ENCODE data around the gene VTCN1. TPM values are rescaled to one million over a fixed set of nuclear protein-coding genes. Genes with fewer than 3 reads are reported as not detected.
A peak's percentile ranks its signal among the peaks of the same experiment; 100 is the strongest.
"Not testable (repeated sequence)": the region's sequence is repeated elsewhere in the genome, so short reads cannot be mapped to it uniquely, and the experiment has no call there.

Gene VTCN1
- polyA plus RNA-seq, 4 donors, result 0.03 to 0.27 (median 0.10) TPM; not detected in 1

DNA sequence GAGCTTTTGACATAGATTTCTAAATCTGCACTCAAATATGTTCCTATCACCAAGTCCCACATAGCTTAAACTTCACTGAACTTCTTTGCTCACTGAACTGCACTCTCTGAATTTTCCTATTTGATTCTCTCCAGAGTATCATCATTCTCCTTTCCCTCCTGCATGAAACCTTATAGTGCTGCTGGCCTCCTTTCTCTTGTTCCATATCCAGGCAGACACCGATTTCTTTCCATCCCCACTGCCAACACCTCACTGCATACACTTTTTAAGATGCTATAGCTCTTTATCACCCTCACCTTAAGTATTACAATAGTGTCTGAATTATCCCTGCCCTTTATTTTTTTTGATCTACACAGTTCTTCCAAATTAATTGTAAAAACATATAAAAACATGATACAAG is 86.1 kb downstream of the VTCN1 start:
- WGBS, 3 donors, result 90 to 93% (median 91%) methylated on average over 1 of the region's 1 CpG

DNA sequence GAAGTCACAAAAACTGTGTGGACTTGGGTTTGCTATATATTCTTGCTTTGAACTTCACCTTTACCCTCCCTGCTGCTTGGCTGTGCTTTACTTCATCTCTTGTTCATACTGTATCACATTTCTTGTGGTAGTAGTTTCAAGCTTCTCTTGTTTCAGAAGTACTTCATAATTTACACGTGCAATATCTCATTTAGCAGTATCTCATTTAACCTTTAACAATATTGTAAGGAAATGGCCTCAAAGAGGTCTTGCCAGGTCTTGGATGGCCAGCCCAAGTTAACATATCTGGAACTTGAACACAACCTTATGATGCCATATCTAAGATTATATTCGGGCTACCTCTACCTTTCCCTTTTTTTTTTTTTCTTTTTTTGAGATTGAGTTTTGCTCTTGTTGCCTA is 87.5 kb downstream of the VTCN1 start:
- Histone ChIP-seq H3K27me3 (ENCODE audit: control insufficient read depth in 3 of 3, insufficient read depth in 3 of 3, low read length in 3 of 3) (peaks cover 0 to 6% (median 2%) of the 10 kb centered on the region in 3 donors), H3K9me3 (ENCODE audit: control insufficient read depth in 2 of 2, insufficient read depth in 1 of 2, low read depth in 1 of 2, low read length in 1 of 2) (no peaks in the 10 kb centered on the region), H3K4me1 (ENCODE audit: control insufficient read depth in 3 of 3, insufficient read depth in 2 of 3, low read depth in 1 of 3, low read length in 2 of 3) (peaks cover 3 to 10% (median 3%) of the 10 kb centered on the region in 3 donors), H3K27ac (ENCODE audit: low read depth in 1 of 3, low read length in 2 of 3) (no peak overlapping the region), H3K36me3 (ENCODE audit: control insufficient read depth in 3 of 3, insufficient read depth in 2 of 3, low read depth in 1 of 3, low read length in 3 of 3) (peaks cover 0 to 2% (median 0%) of the 10 kb centered on the region in 3 donors), H3K4me3 (ENCODE audit: low read depth in 1 of 3, low read length in 3 of 3) (no peak overlapping the region)
- FAIRE-seq (no peak), DNase-seq (no peak)
- WGBS, 3 donors, result 92 to 93% (median 93%) methylated on average over 2 of the region's 2 CpGs

More for the DNA sequence above, 86.1 kb downstream of the VTCN1 start:
- H3K4me1 ChIP-seq (ENCODE audit: control insufficient read depth in 3 of 3, insufficient read depth in 2 of 3, low read depth in 1 of 3, low read length in 2 of 3), result peaks cover 0 to 11% (median 3%) of the 10 kb centered on the region in 3 donors
- FAIRE-seq, result no peak
- H3K9me3 ChIP-seq (ENCODE audit: control insufficient read depth in 2 of 2, insufficient read depth in 1 of 2, low read depth in 1 of 2, low read length in 1 of 2), result no peaks in the 10 kb centered on the region
- peaks cover 0 to 6% (median 2%) of the 10 kb centered on the region in 3 donors for H3K27me3 ChIP-seq (ENCODE audit: control insufficient read depth in 3 of 3, insufficient read depth in 3 of 3, low read length in 3 of 3)
- DNase-seq, result no peak
- no peaks in the 10 kb centered on the region for H3K36me3 ChIP-seq (ENCODE audit: control insufficient read depth in 3 of 3, insufficient read depth in 2 of 3, low read depth in 1 of 3, low read length in 3 of 3)
- H3K27ac ChIP-seq (ENCODE audit: low read depth in 1 of 3, low read length in 2 of 3), result no peak overlapping the region
- H3K4me3 ChIP-seq (ENCODE audit: low read depth in 1 of 3, low read length in 3 of 3), result no peak overlapping the region

DNA sequence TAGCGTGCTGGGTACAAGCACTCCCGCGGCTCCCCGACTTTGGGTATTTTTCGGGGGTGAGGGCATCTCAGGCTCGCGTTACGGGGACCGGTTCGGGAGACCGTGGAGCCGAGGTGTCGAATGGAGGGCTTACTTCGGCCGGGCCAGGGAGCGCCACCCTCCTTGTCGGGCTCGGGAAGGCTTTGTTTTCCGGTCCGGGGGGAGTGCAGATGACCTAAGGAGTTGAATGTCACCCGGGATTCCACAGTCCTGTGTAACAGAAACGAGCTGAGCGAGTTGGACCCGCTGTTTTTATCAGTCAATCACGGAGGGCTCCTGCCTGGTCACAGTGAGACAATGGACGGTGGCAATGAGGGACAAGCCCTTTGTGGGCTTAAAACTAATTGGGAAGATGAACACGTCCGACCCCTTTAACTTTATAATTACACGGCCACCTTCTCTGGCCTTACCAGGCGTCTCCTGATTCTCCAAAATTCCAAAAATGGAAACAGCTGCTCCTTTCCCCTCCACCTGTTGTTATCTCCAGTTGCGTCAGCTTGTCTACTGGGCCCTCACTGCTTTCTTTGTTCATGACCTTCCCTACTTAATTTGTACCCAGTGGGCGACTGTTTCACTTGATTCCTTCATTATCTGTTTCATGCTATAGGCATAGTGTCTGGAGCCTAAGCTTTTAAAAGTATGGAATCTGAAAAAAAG is 88.2 kb downstream of the VTCN1 start:
- Histone ChIP-seq H3K27me3 (ENCODE audit: control insufficient read depth in 3 of 3, insufficient read depth in 3 of 3, low read length in 3 of 3) (peaks cover 0 to 6% (median 2%) of the 10 kb centered on the region in 3 donors), H3K4me1 (ENCODE audit: control insufficient read depth in 3 of 3, insufficient read depth in 2 of 3, low read depth in 1 of 3, low read length in 2 of 3) (peaks cover 4 to 18% (median 4%) of the 10 kb centered on the region in 3 donors), H3K4me3 (ENCODE audit: low read depth in 1 of 3, low read length in 3 of 3) (peak overlapping the region in 2 of 3 donors; percentile 64 to 73), H3K9me3 (ENCODE audit: control insufficient read depth in 2 of 2, insufficient read depth in 1 of 2, low read depth in 1 of 2, low read length in 1 of 2) (no peaks in the 10 kb centered on the region), H3K27ac (ENCODE audit: low read depth in 1 of 3, low read length in 2 of 3) (peak overlapping the region in 2 of 3 donors; percentile 78 to 94), H3K36me3 (ENCODE audit: control insufficient read depth in 3 of 3, insufficient read depth in 2 of 3, low read depth in 1 of 3, low read length in 3 of 3) (peaks cover 0 to 5% (median 0%) of the 10 kb centered on the region in 3 donors)
- 25 to 29% (median 28%) methylated on average over 32 of the region's 32 CpGs for WGBS, 3 donors
- no peak for DNase-seq
- FAIRE-seq, result no peak

DNA sequence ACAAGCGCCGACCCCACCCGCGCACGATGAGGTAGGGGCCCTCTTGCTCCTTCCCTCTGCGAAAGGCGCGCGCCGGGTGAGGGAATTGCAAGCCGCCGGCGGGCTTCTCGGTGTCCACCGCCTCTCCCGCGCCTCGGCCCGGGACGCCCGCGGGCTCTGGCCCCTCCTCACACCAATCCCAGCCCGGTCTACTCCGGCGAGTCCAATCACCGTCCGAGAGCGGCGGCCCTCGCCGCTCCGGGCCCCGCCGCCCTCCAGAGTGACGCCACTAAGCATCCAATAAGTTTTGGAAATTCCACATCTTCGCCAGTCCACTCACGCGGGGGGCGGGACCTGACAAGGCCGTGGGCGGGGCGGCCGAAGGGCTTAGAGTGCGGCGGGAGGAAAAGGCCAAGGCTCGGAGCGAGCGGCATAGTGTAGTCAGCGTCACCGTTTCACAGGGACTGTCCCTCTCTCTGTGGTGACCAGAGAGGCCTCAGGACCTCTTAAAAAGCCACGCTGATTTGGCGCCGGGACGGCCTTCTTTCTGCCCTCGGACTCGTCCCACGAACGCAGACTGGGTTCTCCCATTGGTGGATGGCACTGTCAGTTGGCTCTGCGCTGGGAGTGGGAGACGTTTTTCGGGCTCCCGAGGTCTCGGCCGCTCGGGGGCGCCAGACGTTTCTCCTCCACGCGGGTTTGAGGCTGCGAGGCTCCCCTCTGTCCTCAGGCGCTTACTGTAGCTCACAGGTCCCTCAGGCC is 89.0 kb downstream of the VTCN1 start, which contains the start of gene TRIM45:
Gene TRIM45, minus strand, starts transcription at position 161 of the 741 bp plus-strand sequence. CDS start 548 bp downstream, outside the sequence.
- peaks cover 0 to 5% (median 0%) of the 10 kb centered on the region in 3 donors for H3K36me3 ChIP-seq (ENCODE audit: control insufficient read depth in 3 of 3, insufficient read depth in 2 of 3, low read depth in 1 of 3, low read length in 3 of 3)
- H3K9me3 ChIP-seq (ENCODE audit: control insufficient read depth in 2 of 2, insufficient read depth in 1 of 2, low read depth in 1 of 2, low read length in 1 of 2), result no peaks in the 10 kb centered on the region
- FAIRE-seq (no peak), DNase-seq (peak; percentile 97 to 98)
- H3K27ac ChIP-seq (ENCODE audit: low read depth in 1 of 3, low read length in 2 of 3), result peak within 1 kb of the TSS; percentile 64 to 94 (median 78)
- peaks cover 0 to 6% (median 2%) of the 10 kb centered on the region in 3 donors for H3K27me3 ChIP-seq (ENCODE audit: control insufficient read depth in 3 of 3, insufficient read depth in 3 of 3, low read length in 3 of 3)
- WGBS, 3 donors, result 0 to 1% (median 0%) methylated on average over 56 to 71 of the region's 71 CpGs
- peaks cover 4 to 19% (median 5%) of the 10 kb centered on the region in 3 donors for H3K4me1 ChIP-seq (ENCODE audit: control insufficient read depth in 3 of 3, insufficient read depth in 2 of 3, low read depth in 1 of 3, low read length in 2 of 3)
- H3K4me3 ChIP-seq (ENCODE audit: low read depth in 1 of 3, low read length in 3 of 3), result peak within 1 kb of the TSS; percentile 58 to 73 (median 64)

DNA sequence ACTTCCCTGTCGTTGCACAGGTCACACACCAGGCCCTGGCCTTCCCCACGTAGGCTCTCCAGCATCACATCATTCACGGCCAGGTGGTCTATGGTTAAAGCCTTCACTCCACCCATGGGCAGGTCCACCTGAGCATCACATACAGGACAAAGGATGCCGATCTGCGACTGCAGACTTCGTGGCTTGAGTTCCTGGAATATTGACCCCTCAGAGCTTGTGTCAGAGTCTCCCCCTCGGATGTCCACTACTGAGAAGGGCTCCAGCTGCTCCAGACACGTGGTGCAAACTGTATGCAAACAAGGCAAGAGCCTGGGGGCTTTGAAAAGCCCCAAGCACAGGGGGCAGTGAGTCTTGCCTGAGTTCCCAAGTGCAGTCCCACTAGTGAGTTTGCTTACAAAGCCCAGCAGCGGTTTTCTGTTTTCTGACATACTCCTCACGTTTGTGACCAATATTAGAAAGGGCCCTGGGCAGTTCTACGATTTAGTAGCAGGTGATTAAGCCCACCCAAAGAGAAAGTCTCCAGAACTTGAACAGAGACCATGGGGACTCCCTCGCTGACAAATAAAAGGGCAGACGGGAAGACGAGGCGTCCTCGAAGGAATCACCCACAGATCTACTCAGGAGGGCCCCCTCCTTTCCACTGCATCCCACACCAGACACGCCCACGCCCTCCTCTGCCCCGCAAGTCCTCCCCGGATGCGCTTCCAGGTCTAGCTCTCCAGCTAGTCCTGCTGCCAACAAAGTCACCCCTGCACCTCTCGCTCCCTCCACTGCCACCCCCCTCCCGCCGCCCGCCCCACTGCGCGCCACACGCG is 89.7 kb downstream of the VTCN1 start:
- Histone ChIP-seq H3K4me3 (ENCODE audit: low read depth in 1 of 3, low read length in 3 of 3) (peak overlapping the region; percentile 58 to 73 (median 64)), H3K9me3 (ENCODE audit: control insufficient read depth in 2 of 2, insufficient read depth in 1 of 2, low read depth in 1 of 2, low read length in 1 of 2) (no peaks in the 10 kb centered on the region), H3K36me3 (ENCODE audit: control insufficient read depth in 3 of 3, insufficient read depth in 2 of 3, low read depth in 1 of 3, low read length in 3 of 3) (peaks cover 0 to 10% (median 0%) of the 10 kb centered on the region in 3 donors), H3K4me1 (ENCODE audit: control insufficient read depth in 3 of 3, insufficient read depth in 2 of 3, low read depth in 1 of 3, low read length in 2 of 3) (peaks cover 4 to 19% (median 5%) of the 10 kb centered on the region in 3 donors), H3K27me3 (ENCODE audit: control insufficient read depth in 3 of 3, insufficient read depth in 3 of 3, low read length in 3 of 3) (peaks cover 0 to 6% (median 2%) of the 10 kb centered on the region in 3 donors), H3K27ac (ENCODE audit: low read depth in 1 of 3, low read length in 2 of 3) (peak overlapping the region in 2 of 3 donors; percentile 54 to 78)
- DNase-seq (peak; percentile 5 to 29), FAIRE-seq (no peak)
- WGBS, 3 donors, result 6 to 14% (median 11%) methylated on average over 24 to 29 of the region's 29 CpGs

DNA sequence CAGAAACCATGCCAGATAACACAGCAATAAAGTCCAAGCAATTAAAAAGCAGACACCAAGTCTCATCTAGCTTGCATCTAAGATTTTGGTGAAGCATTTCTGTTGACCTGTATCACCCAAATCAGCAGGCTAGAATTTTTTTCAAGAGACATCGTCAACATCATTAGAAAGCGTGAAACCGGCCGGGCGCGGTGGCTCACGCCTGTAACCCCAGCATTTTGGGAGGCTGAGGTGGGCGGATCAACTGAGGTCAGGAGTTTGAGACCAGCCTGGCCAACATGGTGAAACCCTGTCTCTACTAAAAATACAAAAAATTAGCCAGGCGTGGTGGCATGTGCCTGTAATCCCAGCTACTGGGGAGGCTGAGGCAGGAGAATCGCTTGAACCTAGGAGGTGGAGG is 91.6 kb downstream of the VTCN1 start:
- not testable (repeated sequence) for H3K27ac ChIP-seq (ENCODE audit: low read depth in 1 of 3, low read length in 2 of 3); FAIRE-seq; H3K4me3 ChIP-seq (ENCODE audit: low read depth in 1 of 3, low read length in 3 of 3); DNase-seq; H3K9me3 ChIP-seq (ENCODE audit: control insufficient read depth in 2 of 2, insufficient read depth in 1 of 2, low read depth in 1 of 2, low read length in 1 of 2); H3K27me3 ChIP-seq (ENCODE audit: control insufficient read depth in 3 of 3, insufficient read depth in 3 of 3, low read length in 3 of 3)
- peaks cover 0 to 10% (median 0%) of the 10 kb centered on the region in 3 donors for H3K36me3 ChIP-seq (ENCODE audit: control insufficient read depth in 3 of 3, insufficient read depth in 2 of 3, low read depth in 1 of 3, low read length in 3 of 3)
- peaks cover 4 to 19% (median 5%) of the 10 kb centered on the region in 3 donors for H3K4me1 ChIP-seq (ENCODE audit: control insufficient read depth in 3 of 3, insufficient read depth in 2 of 3, low read depth in 1 of 3, low read length in 2 of 3)
- 95 to 97% (median 96%) methylated on average over 10 of the region's 10 CpGs for WGBS, 3 donors

DNA sequence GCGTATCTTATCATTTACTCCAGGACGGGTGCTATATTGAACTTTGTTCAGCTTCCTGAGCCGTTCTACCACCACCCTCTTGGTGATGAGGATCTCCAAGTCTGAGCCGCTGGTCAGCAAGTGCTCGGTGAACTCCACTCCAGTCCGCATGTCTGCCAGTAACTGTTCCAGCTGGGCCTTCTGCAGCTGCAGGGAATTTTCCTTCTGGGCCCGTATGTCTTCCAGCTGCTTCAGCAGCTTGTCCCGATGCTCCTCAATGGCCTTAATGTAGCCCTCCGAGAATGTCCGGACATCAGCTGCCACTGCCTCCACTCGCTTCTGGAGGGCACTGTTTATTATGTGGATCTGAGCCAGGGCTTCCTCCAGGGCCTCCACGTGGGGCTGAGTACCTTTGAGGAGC is 92.6 kb downstream of the VTCN1 start:
- H3K27ac ChIP-seq (ENCODE audit: low read depth in 1 of 3, low read length in 2 of 3), result peak overlapping the region in 1 of 3 donors; percentile 48
- peaks cover 0 to 6% (median 0%) of the 10 kb centered on the region in 3 donors for H3K27me3 ChIP-seq (ENCODE audit: control insufficient read depth in 3 of 3, insufficient read depth in 3 of 3, low read length in 3 of 3)
- H3K4me3 ChIP-seq (ENCODE audit: low read depth in 1 of 3, low read length in 3 of 3), result no peak overlapping the region
- FAIRE-seq, result no peak
- no peaks in the 10 kb centered on the region for H3K9me3 ChIP-seq (ENCODE audit: control insufficient read depth in 2 of 2, insufficient read depth in 1 of 2, low read depth in 1 of 2, low read length in 1 of 2)
- peaks cover 0 to 15% (median 0%) of the 10 kb centered on the region in 3 donors for H3K36me3 ChIP-seq (ENCODE audit: control insufficient read depth in 3 of 3, insufficient read depth in 2 of 3, low read depth in 1 of 3, low read length in 3 of 3)
- 47 to 69% (median 52%) methylated on average over 12 of the region's 12 CpGs for WGBS, 3 donors
- peaks cover 4 to 19% (median 5%) of the 10 kb centered on the region in 3 donors for H3K4me1 ChIP-seq (ENCODE audit: control insufficient read depth in 3 of 3, insufficient read depth in 2 of 3, low read depth in 1 of 3, low read length in 2 of 3)
- DNase-seq, result peak; percentile 21 to 74

Measured in small intestine (tissue), 7 donors.